ENCODE results near the gene TNFRSF1B.
"Not testable (repeated sequence)": the region's sequence is repeated elsewhere in the genome, so short reads cannot be mapped to it uniquely, and the experiment has no call there.

TNFRSF1B gene

GRCh38 chr1:12208271-12208670 is 41.5 kb downstream of the TNFRSF1B start:
- no peak for DNase-seq (ENCODE audit: low read depth, low spot score)
- no peak overlapping the region for H3K27ac ChIP-seq

DNA sequence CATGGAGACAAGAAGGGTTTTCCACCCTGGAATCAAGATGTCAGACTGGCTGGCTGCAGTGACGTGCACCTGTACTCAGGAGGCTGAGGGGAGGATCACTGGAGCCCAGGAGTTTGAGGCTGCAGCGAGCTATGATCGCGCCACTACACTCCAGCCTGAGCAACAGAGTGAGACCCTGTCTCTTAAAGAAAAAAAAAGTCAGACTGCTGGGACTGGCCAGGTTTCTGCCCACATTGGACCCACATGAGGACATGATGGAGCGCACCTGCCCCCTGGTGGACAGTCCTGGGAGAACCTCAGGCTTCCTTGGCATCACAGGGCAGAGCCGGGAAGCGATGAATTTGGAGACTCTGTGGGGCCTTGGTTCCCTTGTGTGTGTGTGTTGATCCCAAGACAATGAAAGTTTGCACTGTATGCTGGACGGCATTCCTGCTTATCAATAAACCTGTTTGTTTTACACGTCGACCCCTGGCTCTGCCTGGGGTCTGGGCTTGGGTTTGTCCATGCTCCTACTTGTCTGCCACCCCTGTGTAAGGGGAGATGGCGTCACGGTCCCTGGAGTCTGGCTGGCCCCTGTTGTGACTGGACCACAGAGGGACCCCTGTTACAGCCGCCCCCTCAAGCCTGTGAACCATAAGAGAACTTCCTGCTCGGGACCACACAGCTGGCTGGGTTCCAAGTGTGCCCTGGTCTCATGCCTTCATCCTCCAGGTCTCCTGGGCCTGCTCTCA is 42.1 kb downstream of the TNFRSF1B start:
- no peak overlapping the region for H3K27ac ChIP-seq
- no peak for DNase-seq (ENCODE audit: low read depth, low spot score)

DNA sequence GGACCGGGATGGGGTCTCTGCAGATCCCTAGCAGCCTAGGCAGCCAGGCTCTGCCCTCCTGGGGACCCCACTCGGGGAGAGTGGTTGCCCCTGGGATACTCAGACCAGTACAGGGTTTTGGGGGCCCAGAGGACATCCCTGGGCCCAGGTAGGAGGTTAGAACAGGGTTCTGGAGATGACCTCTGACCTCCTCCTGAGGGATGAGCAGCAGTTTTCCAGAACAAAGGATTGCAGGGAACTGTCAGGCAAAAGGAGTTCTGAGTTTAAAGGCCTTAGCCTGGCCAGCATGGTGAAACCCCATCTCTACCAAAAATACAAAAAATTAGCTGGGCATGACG is 42.7 kb downstream of the TNFRSF1B start:
- no peak for DNase-seq (ENCODE audit: low read depth, low spot score)
- H3K27ac ChIP-seq: no peak overlapping the region

GRCh38 chr1:12215118-12215961 is 48.5 kb downstream of the TNFRSF1B start:
- DNase-seq (ENCODE audit: low read depth, low spot score): no peak
- H3K27ac ChIP-seq: no peak overlapping the region

GRCh38 chr1:12219800-12220199 is 53.0 kb downstream of the TNFRSF1B start:
- no peak overlapping the region for H3K27ac ChIP-seq
- no peak for DNase-seq (ENCODE audit: low read depth, low spot score)

DNA sequence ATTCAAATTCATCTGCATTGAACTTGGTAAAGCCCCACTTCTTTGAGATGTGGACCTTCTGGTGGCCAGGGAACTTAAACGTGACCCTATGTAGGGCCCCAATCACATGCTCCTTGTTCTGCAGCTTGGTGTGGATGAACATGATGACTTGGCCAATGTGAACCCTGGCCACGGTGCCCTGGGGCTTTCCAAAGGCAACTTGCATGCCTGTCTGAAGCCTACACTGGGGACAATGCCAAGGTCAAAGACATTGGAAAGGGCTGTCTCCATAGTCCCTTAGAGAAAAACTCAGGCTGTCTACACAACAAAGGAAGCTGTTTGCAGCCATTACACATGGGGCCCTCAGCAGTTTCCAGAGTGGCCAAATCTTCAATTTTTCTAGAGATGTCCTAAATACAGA is 54.1 kb downstream of the TNFRSF1B start:
- no peak for DNase-seq (ENCODE audit: low read depth, low spot score)
- H3K27ac ChIP-seq: no peak overlapping the region

- not testable (repeated sequence) for DNase-seq (ENCODE audit: low read depth, low spot score); H3K27ac ChIP-seq
Measured at GRCh38 chr1:12222700-12223099, 55.9 kb downstream of the TNFRSF1B start.

- not testable (repeated sequence) for H3K27ac ChIP-seq
Measured at GRCh38 chr1:12224092-12224491, 57.3 kb downstream of the TNFRSF1B start.

GRCh38 chr1:12228979-12229378 is 62.2 kb downstream of the TNFRSF1B start:
- DNase-seq (ENCODE audit: low read depth, low spot score): no peak
- no peak overlapping the region for H3K27ac ChIP-seq

More at GRCh38 chr1:12224092-12224491, 57.3 kb downstream of the TNFRSF1B start:
- DNase-seq (ENCODE audit: low read depth, low spot score): not testable (repeated sequence)

DNA sequence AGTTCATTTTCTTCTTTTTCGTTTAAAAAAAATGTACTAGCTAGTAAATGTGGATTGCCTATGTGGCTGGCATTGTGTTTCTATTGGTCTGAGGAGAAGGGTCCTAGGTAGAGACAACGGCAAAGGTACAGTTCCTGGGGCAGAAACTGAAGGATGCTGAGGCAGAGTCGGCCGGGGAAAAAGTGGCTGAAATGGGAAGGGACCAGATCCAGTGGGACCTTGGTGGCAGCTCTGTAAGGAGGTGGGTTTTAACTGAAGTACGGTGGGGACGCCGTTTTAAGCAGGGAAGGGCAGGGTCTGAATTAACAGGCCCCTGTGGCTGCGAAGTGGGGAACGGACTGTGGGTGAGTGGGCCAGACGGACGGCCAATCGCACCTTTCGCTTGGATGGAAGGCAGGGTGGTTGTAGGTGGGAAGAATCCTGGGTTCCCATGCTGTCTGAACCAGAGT is 62.6 kb downstream of the TNFRSF1B start:
- no peak for DNase-seq (ENCODE audit: low read depth, low spot score)
- no peak overlapping the region for H3K27ac ChIP-seq

DNA sequence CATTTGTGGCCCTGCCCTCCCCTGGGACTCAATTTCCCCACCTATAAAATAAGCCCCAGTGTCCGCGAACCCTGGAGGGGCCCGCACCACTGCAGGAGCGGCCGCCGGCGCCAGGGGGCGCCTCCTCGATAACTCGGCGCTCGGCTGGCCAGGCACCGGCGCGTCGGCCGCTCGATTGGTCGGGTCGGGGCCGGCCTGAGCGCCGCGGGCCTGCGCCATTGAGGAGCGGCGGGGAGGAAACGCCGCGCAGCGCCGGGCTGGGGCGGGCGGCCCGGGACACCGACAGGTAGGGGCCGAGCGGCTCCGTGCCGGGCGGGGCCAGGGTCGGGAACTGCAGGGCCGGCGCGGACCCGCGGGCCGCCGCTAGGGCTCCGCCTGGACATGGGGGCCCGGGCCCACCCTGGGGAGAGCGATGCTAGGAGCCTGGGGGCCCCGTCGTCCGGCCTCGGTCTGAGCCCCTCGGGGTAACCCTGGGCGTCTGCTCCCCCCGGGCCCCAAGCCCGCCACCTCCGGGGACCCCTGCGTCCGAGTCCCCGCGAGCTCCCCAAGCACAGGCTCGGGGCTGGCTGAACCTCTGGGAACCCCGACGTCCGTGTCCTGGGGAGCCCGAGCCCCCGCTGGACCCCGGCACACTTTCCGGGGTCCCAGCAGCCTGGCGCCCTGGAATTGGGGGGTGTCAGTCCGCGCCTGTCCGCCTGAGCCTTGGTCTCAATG is 63.2 kb downstream of the TNFRSF1B start, which contains the start of gene VPS13D:
Gene VPS13D (plus strand): TSS at position 196 of the 714 bp plus-strand sequence. CDS start 4,237 bp downstream, outside the sequence.
- DNase-seq (ENCODE audit: low read depth, low spot score): no peak

DNA sequence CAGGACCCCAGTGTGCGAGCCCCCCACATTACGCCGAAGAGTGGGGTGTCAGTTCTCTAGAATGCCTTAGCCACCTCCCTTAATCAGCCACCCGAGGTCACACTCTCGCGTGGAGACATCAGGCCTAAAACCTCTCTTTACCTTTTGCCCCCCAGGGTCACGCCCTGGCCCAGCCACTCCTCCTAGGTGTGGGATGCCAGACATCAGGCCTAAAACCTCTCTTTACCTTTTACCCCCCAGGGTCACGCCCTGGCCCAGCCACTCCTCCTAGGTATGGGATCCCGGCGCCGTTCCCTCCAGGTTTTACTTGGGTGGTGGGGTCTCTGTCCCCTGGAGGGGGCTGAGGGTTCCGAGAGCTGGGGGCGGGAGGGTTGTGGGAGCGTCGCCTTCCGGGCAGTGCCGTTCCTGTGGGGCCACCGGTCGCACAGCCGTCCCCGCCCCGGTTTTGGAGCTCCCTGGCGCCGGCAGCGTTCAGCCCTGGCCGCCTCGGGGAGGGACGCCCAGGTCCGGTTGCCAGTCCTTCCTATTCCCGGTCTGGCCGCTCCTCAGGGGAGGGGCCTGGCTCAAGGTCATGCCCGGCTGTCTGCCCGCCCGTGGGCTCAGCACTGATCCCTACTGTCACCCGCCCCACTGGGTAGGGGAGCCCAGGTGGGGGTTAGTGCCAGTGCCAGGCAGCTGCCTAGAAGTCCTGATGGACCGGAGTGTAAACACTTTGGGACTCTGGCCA is 63.9 kb downstream of the TNFRSF1B start:
- no peak for DNase-seq (ENCODE audit: low read depth, low spot score)
- peak overlapping the region; percentile 96 for H3K27ac ChIP-seq

More for the DNA sequence above, 63.2 kb downstream of the TNFRSF1B start, which contains the start of gene VPS13D:
- H3K27ac ChIP-seq: peak within 1 kb of the TSS; percentile 96

- no peak for DNase-seq (ENCODE audit: low read depth, low spot score)
- H3K27ac ChIP-seq: peak overlapping the region; percentile 96
Measured at GRCh38 chr1:12231276-12231595, 64.4 kb downstream of the TNFRSF1B start.

DNA sequence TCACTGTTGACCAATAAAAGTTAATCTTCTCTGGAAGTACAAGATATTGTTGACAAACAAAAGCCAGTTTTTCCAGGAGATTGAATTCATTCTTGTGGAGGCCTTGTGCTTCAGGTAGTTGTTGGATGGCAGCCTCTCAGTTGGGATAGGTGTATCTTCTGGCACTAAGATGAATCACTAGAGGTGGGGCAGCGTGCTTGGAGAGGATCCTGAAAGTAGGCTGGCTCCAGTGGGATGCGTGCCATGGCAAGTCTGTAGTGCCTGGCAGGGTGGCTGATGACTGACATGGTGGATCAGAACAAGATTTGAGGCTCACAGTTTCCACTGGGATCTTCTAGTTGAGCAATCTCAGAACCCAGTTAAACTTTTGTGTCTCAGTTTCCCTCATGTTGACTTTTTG is 65.4 kb downstream of the TNFRSF1B start:
- peak; percentile 92 for DNase-seq (ENCODE audit: low read depth, low spot score)
- H3K27ac ChIP-seq: peak overlapping the region; percentile 96

GRCh38 chr1:12244078-12244477 is 77.3 kb downstream of the TNFRSF1B start:
- DNase-seq (ENCODE audit: low read depth, low spot score): no peak
- H3K27ac ChIP-seq: peak overlapping the region; percentile 23

DNA sequence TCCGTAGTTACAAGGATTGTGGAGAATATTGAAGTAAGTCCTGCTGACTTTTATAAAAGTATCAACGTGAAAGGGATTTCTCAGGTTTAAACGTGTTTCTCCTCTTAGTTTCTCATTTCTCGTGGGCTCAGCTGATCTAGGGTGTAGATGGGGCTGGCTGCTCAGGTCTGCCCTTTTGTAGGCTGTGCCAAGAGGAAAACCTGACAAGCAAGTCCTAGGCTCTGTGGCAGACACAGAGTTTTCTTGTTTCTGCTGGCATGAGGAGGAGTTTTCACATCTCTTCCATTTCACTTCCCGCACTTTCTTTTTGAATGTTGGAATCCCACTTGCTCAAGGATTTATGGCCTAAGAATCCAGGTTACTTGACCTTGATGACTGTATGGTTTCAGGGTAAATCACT is 77.8 kb downstream of the TNFRSF1B start:
- no peak for DNase-seq (ENCODE audit: low read depth, low spot score)
- H3K27ac ChIP-seq: peak overlapping the region; percentile 23

DNA sequence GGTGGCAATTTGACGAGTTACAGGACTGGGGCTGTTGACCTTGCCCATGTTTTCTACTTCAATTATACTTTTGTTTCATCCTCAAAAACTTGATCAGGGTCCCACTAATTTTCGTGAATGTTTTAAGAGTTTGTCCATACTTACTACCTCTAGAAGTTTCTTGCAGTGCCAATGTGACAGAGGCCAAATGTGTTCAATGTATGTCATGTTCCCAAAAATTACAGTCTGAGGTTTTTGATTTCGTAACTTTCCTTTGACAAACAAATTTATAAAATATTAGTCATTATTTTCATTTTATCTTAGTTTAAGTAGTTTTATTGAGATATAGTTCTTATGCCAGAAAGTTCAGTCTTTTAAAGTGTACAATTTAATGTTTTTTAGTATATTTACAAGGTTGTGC is 78.3 kb downstream of the TNFRSF1B start:
- DNase-seq (ENCODE audit: low read depth, low spot score): no peak
- H3K27ac ChIP-seq: peak overlapping the region; percentile 23

GRCh38 chr1:12245733-12246132 is 78.9 kb downstream of the TNFRSF1B start:
- H3K27ac ChIP-seq: no peak overlapping the region
- DNase-seq (ENCODE audit: low read depth, low spot score): no peak

GRCh38 chr1:12246584-12246983 is 79.8 kb downstream of the TNFRSF1B start:
- H3K27ac ChIP-seq: no peak overlapping the region
- no peak for DNase-seq (ENCODE audit: low read depth, low spot score)

- DNase-seq (ENCODE audit: low read depth, low spot score): no peak
- no peak overlapping the region for H3K27ac ChIP-seq
Measured at GRCh38 chr1:12249181-12249580, 82.4 kb downstream of the TNFRSF1B start.

Measured in epithelial cell of prostate (primary cell).